ENCODE measurements around the gene FXYD6.

DNA sequence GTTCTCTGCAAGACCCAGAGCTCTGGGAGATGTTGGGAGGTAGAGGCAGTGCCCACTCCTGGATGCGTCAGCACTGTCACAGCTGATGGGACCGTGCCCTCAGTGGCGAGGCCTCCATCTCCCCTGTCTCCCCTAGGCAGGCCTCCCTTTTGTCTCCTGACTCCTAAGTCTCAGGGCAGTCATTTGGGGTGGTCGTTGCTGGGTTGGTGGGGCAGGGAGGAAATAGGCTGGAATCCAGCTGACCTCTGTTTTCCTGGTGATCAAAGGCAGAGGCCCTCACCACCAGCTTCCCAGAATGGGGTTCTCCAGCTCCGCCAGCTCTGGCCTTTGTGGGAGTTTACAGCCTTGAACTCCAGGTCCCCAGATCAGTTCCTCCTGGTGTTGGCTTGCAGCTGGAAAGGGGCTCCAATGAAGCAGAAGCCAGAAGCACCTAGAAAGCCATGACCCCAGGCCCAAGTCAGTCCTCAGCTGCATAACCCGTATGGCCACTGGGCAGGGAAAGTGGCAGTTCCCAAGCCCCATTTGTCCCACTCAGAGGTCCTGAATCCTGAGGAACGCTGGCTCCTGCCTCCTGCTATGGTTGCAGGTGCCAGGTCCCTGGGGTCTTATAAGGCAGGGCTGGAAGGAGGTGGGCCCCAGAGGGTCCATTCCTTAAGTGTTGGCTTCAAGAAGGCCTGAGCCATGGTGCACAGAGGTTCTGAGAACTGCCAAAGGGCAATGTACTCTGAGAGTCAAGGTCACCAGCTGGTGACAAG lies 44.6 kb downstream of the FXYD6 start:
- TF ChIP-seq, protein P1, sequence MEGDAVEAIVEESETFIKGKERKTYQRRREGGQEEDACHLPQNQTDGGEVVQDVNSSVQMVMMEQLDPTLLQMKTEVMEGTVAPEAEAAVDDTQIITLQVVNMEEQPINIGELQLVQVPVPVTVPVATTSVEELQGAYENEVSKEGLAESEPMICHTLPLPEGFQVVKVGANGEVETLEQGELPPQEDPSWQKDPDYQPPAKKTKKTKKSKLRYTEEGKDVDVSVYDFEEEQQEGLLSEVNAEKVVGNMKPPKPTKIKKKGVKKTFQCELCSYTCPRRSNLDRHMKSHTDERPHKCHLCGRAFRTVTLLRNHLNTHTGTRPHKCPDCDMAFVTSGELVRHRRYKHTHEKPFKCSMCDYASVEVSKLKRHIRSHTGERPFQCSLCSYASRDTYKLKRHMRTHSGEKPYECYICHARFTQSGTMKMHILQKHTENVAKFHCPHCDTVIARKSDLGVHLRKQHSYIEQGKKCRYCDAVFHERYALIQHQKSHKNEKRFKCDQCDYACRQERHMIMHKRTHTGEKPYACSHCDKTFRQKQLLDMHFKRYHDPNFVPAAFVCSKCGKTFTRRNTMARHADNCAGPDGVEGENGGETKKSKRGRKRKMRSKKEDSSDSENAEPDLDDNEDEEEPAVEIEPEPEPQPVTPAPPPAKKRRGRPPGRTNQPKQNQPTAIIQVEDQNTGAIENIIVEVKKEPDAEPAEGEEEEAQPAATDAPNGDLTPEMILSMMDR (IDR thresholded peaks at IDR 0.05) = no peak
- TF ChIP-seq POLR2A (IDR thresholded peaks at IDR 0.05) = no peak
